ENCODE measurements around the gene PPP3R1.

The PPP3R1 gene

GRCh38 chr2:68280796-68281195, 28.5 kb upstream of the PPP3R1 start:
- no peaks in the 10 kb centered on the region for H3K36me3 Mint-ChIP-seq (ENCODE audit: low read depth)
- peaks cover 37% of the 10 kb centered on the region for H3K27me3 Mint-ChIP-seq (ENCODE audit: low read depth)
- H3K4me3 Mint-ChIP-seq, result no peak overlapping the region
- H3K9me3 Mint-ChIP-seq, result no peaks in the 10 kb centered on the region
- H3K27ac Mint-ChIP-seq, result no peak overlapping the region
- DNase-seq (ENCODE audit: low spot score), result no peak
- H3K4me1 Mint-ChIP-seq (ENCODE audit: low read depth), result peaks cover 8% of the 10 kb centered on the region

GRCh38 chr2:68280348-68280747, 28.0 kb upstream of the PPP3R1 start:
- DNase-seq (ENCODE audit: low spot score), result no peak
- peaks cover 8% of the 10 kb centered on the region for H3K4me1 Mint-ChIP-seq (ENCODE audit: low read depth)
- no peak overlapping the region for H3K27ac Mint-ChIP-seq
- H3K36me3 Mint-ChIP-seq (ENCODE audit: low read depth), result no peaks in the 10 kb centered on the region
- H3K9me3 Mint-ChIP-seq, result no peaks in the 10 kb centered on the region
- peaks cover 36% of the 10 kb centered on the region for H3K27me3 Mint-ChIP-seq (ENCODE audit: low read depth)
- H3K4me3 Mint-ChIP-seq, result no peak overlapping the region

GRCh38 chr2:68279691-68280090, 27.4 kb upstream of the PPP3R1 start:
- Mint-ChIP-seq H3K27ac (no peak overlapping the region), H3K9me3 (no peaks in the 10 kb centered on the region), H3K4me3 (no peak overlapping the region), H3K4me1 (ENCODE audit: low read depth) (peaks cover 8% of the 10 kb centered on the region), H3K27me3 (ENCODE audit: low read depth) (peaks cover 33% of the 10 kb centered on the region), H3K36me3 (ENCODE audit: low read depth) (no peaks in the 10 kb centered on the region)
- DNase-seq (ENCODE audit: low spot score), result no peak

GRCh38 chr2:68278169-68278568, 25.8 kb upstream of the PPP3R1 start:
- Mint-ChIP-seq H3K36me3 (ENCODE audit: low read depth) (no peaks in the 10 kb centered on the region), H3K27me3 (ENCODE audit: low read depth) (peaks cover 36% of the 10 kb centered on the region), H3K9me3 (no peaks in the 10 kb centered on the region), H3K27ac (no peak overlapping the region), H3K4me1 (ENCODE audit: low read depth) (peaks cover 8% of the 10 kb centered on the region), H3K4me3 (no peak overlapping the region)
- no peak for DNase-seq (ENCODE audit: low spot score)

- Mint-ChIP-seq H3K36me3 (ENCODE audit: low read depth) (no peaks in the 10 kb centered on the region), H3K4me1 (ENCODE audit: low read depth) (no peaks in the 10 kb centered on the region), H3K27ac (no peak overlapping the region), H3K9me3 (no peaks in the 10 kb centered on the region), H3K27me3 (ENCODE audit: low read depth) (peaks cover 40% of the 10 kb centered on the region), H3K4me3 (no peak overlapping the region)
- no peak for DNase-seq (ENCODE audit: low spot score)
These were observed 21.7 kb upstream of the PPP3R1 start for GRCh38 chr2:68274022-68274421.

- H3K27me3 Mint-ChIP-seq (ENCODE audit: low read depth), result peaks cover 42% of the 10 kb centered on the region
- DNase-seq (ENCODE audit: low spot score), result no peak
- H3K4me1 Mint-ChIP-seq (ENCODE audit: low read depth), result no peaks in the 10 kb centered on the region
- H3K4me3 Mint-ChIP-seq, result no peak overlapping the region
- no peaks in the 10 kb centered on the region for H3K9me3 Mint-ChIP-seq
- H3K27ac Mint-ChIP-seq, result no peak overlapping the region
- H3K36me3 Mint-ChIP-seq (ENCODE audit: low read depth), result no peaks in the 10 kb centered on the region
These were observed 20.1 kb upstream of the PPP3R1 start for GRCh38 chr2:68272246-68272994.

- Mint-ChIP-seq H3K27ac (no peak overlapping the region), H3K36me3 (ENCODE audit: low read depth) (no peaks in the 10 kb centered on the region), H3K9me3 (no peaks in the 10 kb centered on the region), H3K4me1 (ENCODE audit: low read depth) (no peaks in the 10 kb centered on the region), H3K4me3 (no peak overlapping the region), H3K27me3 (ENCODE audit: low read depth) (peaks cover 36% of the 10 kb centered on the region)
- DNase-seq (ENCODE audit: low spot score), result no peak
These were observed 14.3 kb upstream of the PPP3R1 start for GRCh38 chr2:68266655-68267054.

GRCh38 chr2:68263632-68264031, 11.3 kb upstream of the PPP3R1 start:
- Mint-ChIP-seq H3K9me3 (no peaks in the 10 kb centered on the region), H3K27ac (no peak overlapping the region), H3K4me3 (no peak overlapping the region), H3K27me3 (ENCODE audit: low read depth) (peaks cover 28% of the 10 kb centered on the region), H3K4me1 (ENCODE audit: low read depth) (no peaks in the 10 kb centered on the region), H3K36me3 (ENCODE audit: low read depth) (no peaks in the 10 kb centered on the region)
- no peak for DNase-seq (ENCODE audit: low spot score)

GRCh38 chr2:68258851-68259250, 6.5 kb upstream of the PPP3R1 start:
- DNase-seq (ENCODE audit: low spot score), result no peak
- Mint-ChIP-seq H3K27ac (no peak overlapping the region), H3K9me3 (no peaks in the 10 kb centered on the region)

GRCh38 chr2:68256093-68256450, 3.7 kb upstream of the PPP3R1 start:
- peak overlapping the region; percentile 52 for H3K4me3 Mint-ChIP-seq
- DNase-seq (ENCODE audit: low spot score), result no peak
- no peak overlapping the region for H3K27ac Mint-ChIP-seq
- H3K4me1 Mint-ChIP-seq (ENCODE audit: low read depth), result peaks cover 22% of the 10 kb centered on the region
- peaks cover 4% of the 10 kb centered on the region for H3K36me3 Mint-ChIP-seq (ENCODE audit: low read depth)
- H3K9me3 Mint-ChIP-seq, result no peaks in the 10 kb centered on the region
- peaks cover 4% of the 10 kb centered on the region for H3K27me3 Mint-ChIP-seq (ENCODE audit: low read depth)

More at GRCh38 chr2:68258851-68259250, 6.5 kb upstream of the PPP3R1 start:
- Mint-ChIP-seq H3K27me3 (ENCODE audit: low read depth) (peaks cover 9% of the 10 kb centered on the region), H3K4me3 (no peak overlapping the region), H3K4me1 (ENCODE audit: low read depth) (peaks cover 19% of the 10 kb centered on the region), H3K36me3 (ENCODE audit: low read depth) (peaks cover 3% of the 10 kb centered on the region)

- DNase-seq (ENCODE audit: low spot score), result no peak
- Mint-ChIP-seq H3K9me3 (no peaks in the 10 kb centered on the region), H3K36me3 (ENCODE audit: low read depth) (peaks cover 17% of the 10 kb centered on the region), H3K27ac (peak overlapping the region; percentile 96), H3K4me1 (ENCODE audit: low read depth) (peaks cover 35% of the 10 kb centered on the region), H3K27me3 (ENCODE audit: low read depth) (peaks cover 2% of the 10 kb centered on the region), H3K4me3 (peak overlapping the region; percentile 96)
These were observed 1.1 kb upstream of the PPP3R1 start for GRCh38 chr2:68253219-68254068.

- H3K4me1 Mint-ChIP-seq (ENCODE audit: low read depth), result peaks cover 34% of the 10 kb centered on the region
- peak overlapping the region; percentile 85 for H3K4me3 Mint-ChIP-seq
- H3K36me3 Mint-ChIP-seq (ENCODE audit: low read depth), result peaks cover 17% of the 10 kb centered on the region
- H3K9me3 Mint-ChIP-seq, result no peaks in the 10 kb centered on the region
- DNase-seq (ENCODE audit: low spot score), result peak; percentile 48
- H3K27me3 Mint-ChIP-seq (ENCODE audit: low read depth), result peaks cover 2% of the 10 kb centered on the region
- peak overlapping the region; percentile 92 for H3K27ac Mint-ChIP-seq
These were observed 405 bp downstream of the PPP3R1 start for GRCh38 chr2:68251855-68252399.

- peak overlapping the region; percentile 99 for H3K27ac Mint-ChIP-seq
- no peaks in the 10 kb centered on the region for H3K27me3 Mint-ChIP-seq (ENCODE audit: low read depth)
- peaks cover 32% of the 10 kb centered on the region for H3K4me1 Mint-ChIP-seq (ENCODE audit: low read depth)
- peak; percentile 74 for DNase-seq (ENCODE audit: low spot score)
- peaks cover 17% of the 10 kb centered on the region for H3K36me3 Mint-ChIP-seq (ENCODE audit: low read depth)
- H3K4me3 Mint-ChIP-seq, result peak overlapping the region; percentile 96
- H3K9me3 Mint-ChIP-seq, result no peaks in the 10 kb centered on the region
These were observed 1.0 kb downstream of the PPP3R1 start for GRCh38 chr2:68251187-68251854.
